ENCODE data around the gene TRABD2B.

TRABD2B gene

DNA sequence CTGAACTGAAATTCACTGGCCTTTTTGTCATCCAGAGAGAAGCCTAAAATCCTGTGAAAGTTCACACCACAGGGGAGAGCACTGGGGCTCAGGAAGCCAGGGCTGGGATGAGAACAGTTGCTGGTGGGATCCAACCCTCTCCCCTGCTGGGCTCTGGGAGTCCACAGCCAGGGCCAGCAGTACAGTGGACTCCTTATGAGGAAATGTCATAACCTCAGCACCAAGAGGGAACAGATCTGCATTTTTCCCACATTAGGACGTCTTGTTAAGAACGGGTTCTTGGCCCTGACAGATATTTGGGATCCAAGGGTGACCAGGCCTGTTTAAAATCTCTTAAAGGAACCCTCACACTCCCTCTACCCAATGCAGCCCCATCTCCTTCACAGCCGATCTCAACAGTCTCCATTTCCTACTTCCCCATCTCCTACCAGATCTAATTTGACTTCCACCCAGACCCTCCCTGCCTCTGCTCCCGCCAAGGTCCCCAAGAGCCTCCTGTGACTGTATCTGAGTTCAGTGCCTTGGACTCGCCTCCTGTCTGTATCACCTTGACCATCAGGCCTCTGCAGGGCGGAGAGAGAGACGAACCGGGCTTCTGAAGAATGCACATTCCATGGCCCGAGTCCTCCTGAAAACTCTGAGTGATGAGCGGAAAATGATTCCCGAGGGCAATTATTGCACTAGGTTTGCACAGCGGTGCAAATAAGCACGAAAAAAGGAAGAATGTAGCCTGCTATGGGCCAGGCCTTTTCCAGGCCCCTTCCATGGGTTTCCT, 159.9 kb downstream of the TRABD2B start:
- Histone ChIP-seq H3K9me3 (ENCODE audit: control insufficient read depth, insufficient read depth, low read depth, low read length) (no peaks in the 10 kb centered on the region), H3K36me3 (ENCODE audit: control insufficient read depth in 2 of 2, insufficient read depth in 1 of 2, low read length in 2 of 2) (no peaks in the 10 kb centered on the region), H3K27ac (ENCODE audit: extremely low read depth, low read depth, low read length) (no peak overlapping the region), H3K4me3 (ENCODE audit: low read depth, low read length) (no peak overlapping the region), H3K4me1 (ENCODE audit: control insufficient read depth, insufficient read depth, low read length) (no peaks in the 10 kb centered on the region)
- ChIA-PET CTCF (no interaction called here), POLR2A (no interaction called here)
- TF ChIP-seq ZIC2 (tag by site-specific recombination; IDR thresholded peaks at IDR 0.05) = 0 out of 2 replicates have a peak, but pooled peaks have one; percentile 16
- TF ChIP-seq ZNF610 (tag by site-specific recombination; IDR thresholded peaks at IDR 0.05; ENCODE audit: borderline replicate concordance) = no peak

DNA sequence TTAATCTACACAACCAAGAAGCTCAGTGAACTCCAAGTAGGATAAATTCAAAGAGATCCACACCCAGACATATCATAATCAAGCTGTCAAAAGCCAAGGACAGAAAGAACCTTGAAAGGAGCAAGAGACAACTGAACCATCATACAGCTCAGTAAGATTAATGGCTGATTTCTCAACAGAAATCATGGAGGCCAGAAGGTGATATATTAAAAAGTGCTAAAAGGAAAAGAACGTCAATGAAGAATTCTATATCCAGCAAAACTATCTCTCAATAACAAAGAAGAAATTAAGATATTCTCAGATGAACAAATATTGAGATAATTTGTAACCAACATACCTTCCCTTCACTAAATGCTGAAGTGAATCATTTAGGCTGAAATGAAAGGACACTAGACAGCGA, 161.8 kb downstream of the TRABD2B start:
- ChIA-PET POLR2A (no interaction called here), CTCF (no interaction called here)
- Histone ChIP-seq H3K9me3 (ENCODE audit: control insufficient read depth, insufficient read depth, low read depth, low read length) (no peaks in the 10 kb centered on the region), H3K4me3 (ENCODE audit: low read depth, low read length) (no peak overlapping the region), H3K27ac (ENCODE audit: extremely low read depth, low read depth, low read length) (no peak overlapping the region), H3K36me3 (ENCODE audit: control insufficient read depth in 2 of 2, insufficient read depth in 1 of 2, low read length in 2 of 2) (no peaks in the 10 kb centered on the region), H3K4me1 (ENCODE audit: control insufficient read depth, insufficient read depth, low read length) (no peaks in the 10 kb centered on the region)
- peak; percentile 30 for TF ChIP-seq SETDB1 (IDR thresholded peaks at IDR 0.05; ENCODE audit: insufficient read length, low read length)
- no peak for TF ChIP-seq ZNF19 (tag by site-specific recombination; IDR thresholded peaks at IDR 0.05; ENCODE audit: low read depth)

DNA sequence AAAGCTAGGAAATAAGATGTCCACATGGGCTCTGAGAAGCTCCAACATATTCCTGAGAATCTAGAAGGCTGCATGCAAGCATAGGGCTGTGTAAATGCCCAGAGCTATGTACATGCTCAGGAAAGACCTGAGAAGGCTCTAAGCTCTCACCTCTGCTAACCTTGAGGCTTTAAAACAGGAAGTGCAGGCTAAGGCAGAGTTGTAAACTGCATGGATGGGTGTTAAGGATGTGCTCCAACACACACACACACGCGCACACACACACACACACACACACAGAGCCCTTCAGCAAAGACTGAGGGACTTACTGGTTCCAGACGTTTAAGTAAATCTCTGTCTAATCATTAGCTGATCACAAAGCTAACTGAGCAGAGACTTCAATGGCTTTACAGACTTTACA, 162.9 kb downstream of the TRABD2B start:
- Histone ChIP-seq H3K4me1 (ENCODE audit: control insufficient read depth, insufficient read depth, low read length) (no peaks in the 10 kb centered on the region), H3K9me3 (ENCODE audit: control insufficient read depth, insufficient read depth, low read depth, low read length) (no peaks in the 10 kb centered on the region), H3K36me3 (ENCODE audit: control insufficient read depth in 2 of 2, insufficient read depth in 1 of 2, low read length in 2 of 2) (no peaks in the 10 kb centered on the region), H3K27ac (ENCODE audit: extremely low read depth, low read depth, low read length) (no peak overlapping the region), H3K4me3 (ENCODE audit: low read depth, low read length) (no peak overlapping the region)
- no peak for TF ChIP-seq ZNF664 (tag by site-specific recombination; IDR thresholded peaks at IDR 0.05)
- TF ChIP-seq ZNF184 (tag by site-specific recombination; IDR thresholded peaks at IDR 0.05) = no peak
- TF ChIP-seq ZNF416 (tag by site-specific recombination; IDR thresholded peaks at IDR 0.05) = no peak
- no peak for TF ChIP-seq ZEB2 (tag by site-specific recombination; IDR thresholded peaks at IDR 0.05)
- TF ChIP-seq MZF1 (tag by site-specific recombination; IDR thresholded peaks at IDR 0.05; ENCODE audit: borderline replicate concordance) = no peak
- TF ChIP-seq ZNF529 (tag by site-specific recombination; IDR thresholded peaks at IDR 0.05; ENCODE audit: insufficient replicate concordance) = no peak
- TF ChIP-seq ZNF623 (tag by site-specific recombination; IDR thresholded peaks at IDR 0.05) = no peak
- no peak for TF ChIP-seq ZBTB17 (tag by site-specific recombination; IDR thresholded peaks at IDR 0.05)
- TF ChIP-seq ZNF544 (tag by site-specific recombination; IDR thresholded peaks at IDR 0.05) = no peak
- TF ChIP-seq ZNF366 (tag by site-specific recombination; conservative IDR thresholded peaks at IDR 0.05) = no peak
- TF ChIP-seq OSR2 (tag by site-specific recombination; IDR thresholded peaks at IDR 0.05) = no peak
- TF ChIP-seq ZNF138 (tag by site-specific recombination; IDR thresholded peaks at IDR 0.05; ENCODE audit: borderline replicate concordance) = no peak
- ChIA-PET POLR2A (no interaction called here), CTCF (interaction anchor here (0.6 to 0.8 kb wide), 4 partner anchors 26 to 664 kb away, joined by 3 to 7 read pairs (median 4); no protein-coding TSS in a partner anchor)

DNA sequence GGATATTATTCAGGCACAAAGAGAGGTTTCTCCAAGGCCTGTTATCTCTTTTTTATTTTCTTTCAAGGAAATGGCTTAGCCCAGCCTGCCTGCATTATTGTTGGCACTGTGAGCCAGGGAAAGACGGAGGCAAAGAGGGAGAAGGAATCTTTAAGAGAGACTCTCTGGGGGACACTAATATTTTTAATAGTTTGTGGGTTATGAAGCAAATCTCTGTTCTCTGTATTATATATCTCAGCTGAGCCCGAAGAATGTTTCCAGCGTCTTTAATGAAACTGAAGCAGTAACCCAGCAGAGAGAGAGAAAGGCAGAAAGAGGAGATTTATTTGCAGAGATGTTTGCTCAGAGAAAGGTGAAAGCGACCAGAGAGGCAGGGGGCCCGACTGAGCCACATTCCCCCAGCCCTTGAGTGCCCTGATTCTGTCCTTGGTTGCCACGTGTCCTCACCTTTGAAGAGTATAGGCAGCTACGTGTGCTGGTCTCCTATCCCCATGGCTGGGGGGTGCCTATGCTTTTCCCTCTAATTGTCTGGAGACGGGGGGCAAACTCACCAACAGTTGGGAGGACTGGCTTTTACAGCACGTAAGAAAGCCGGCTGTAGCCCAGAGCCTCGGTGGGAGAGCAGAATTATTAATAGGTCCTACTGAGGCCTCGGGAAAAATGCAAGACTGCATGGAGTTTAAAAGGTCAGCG, 166.4 kb downstream of the TRABD2B start:
- H3K36me3 ChIP-seq (ENCODE audit: control insufficient read depth in 2 of 2, insufficient read depth in 1 of 2, low read length in 2 of 2) = no peaks in the 10 kb centered on the region
- no peak overlapping the region for H3K27ac ChIP-seq (ENCODE audit: extremely low read depth, low read depth, low read length)
- no peaks in the 10 kb centered on the region for H3K4me1 ChIP-seq (ENCODE audit: control insufficient read depth, insufficient read depth, low read length)
- H3K9me3 ChIP-seq (ENCODE audit: control insufficient read depth, insufficient read depth, low read depth, low read length) = no peaks in the 10 kb centered on the region
- TF ChIP-seq HOXD13 (CRISPR knock-in tag; IDR thresholded peaks at IDR 0.05; ENCODE audit: borderline replicate concordance) = no peak
- no peak for TF ChIP-seq KLF9 (tag by site-specific recombination; IDR thresholded peaks at IDR 0.05; ENCODE audit: low read depth)
- TF ChIP-seq, protein P1, sequence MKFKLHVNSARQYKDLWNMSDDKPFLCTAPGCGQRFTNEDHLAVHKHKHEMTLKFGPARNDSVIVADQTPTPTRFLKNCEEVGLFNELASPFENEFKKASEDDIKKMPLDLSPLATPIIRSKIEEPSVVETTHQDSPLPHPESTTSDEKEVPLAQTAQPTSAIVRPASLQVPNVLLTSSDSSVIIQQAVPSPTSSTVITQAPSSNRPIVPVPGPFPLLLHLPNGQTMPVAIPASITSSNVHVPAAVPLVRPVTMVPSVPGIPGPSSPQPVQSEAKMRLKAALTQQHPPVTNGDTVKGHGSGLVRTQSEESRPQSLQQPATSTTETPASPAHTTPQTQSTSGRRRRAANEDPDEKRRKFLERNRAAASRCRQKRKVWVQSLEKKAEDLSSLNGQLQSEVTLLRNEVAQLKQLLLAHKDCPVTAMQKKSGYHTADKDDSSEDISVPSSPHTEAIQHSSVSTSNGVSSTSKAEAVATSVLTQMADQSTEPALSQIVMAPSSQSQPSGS (tag by site-specific recombination; IDR thresholded peaks at IDR 0.05; ENCODE audit: low read depth) = no peak
- TF ChIP-seq EGR2 (tag by site-specific recombination; IDR thresholded peaks at IDR 0.05; ENCODE audit: low read depth) = no peak
- CTCF ChIA-PET = no interaction called here
- H3K4me3 ChIP-seq (ENCODE audit: low read depth, low read length) = no peak overlapping the region
- POLR2A ChIA-PET = no interaction called here
